ENCODE data around the gene TXNDC5.
"Not testable (repeated sequence)": the region's sequence is repeated elsewhere in the genome, so short reads cannot be mapped to it uniquely, and the experiment has no call there.

Gene TXNDC5

GRCh38 chr6:7899889-7900213 is 10.7 kb downstream of the TXNDC5 start:
- Histone ChIP-seq H3K4me1 (ENCODE audit: control insufficient read depth, insufficient read depth, low read length, poor library complexity, severe bottlenecking) (no peaks in the 10 kb centered on the region), H3K4me3 (ENCODE audit: insufficient read depth, low read depth, low read length, poor library complexity, severe bottlenecking) (no peak overlapping the region), H3K36me3 (ENCODE audit: control insufficient read depth, insufficient read depth, low read length) (peaks cover 56% of the 10 kb centered on the region), H3K27ac (ENCODE audit: insufficient read depth, low read length, poor library complexity, severe bottlenecking) (no peak overlapping the region), H3K27me3 (replicated peaks; ENCODE audit: control insufficient read depth, insufficient read depth, low read length, poor library complexity, severe bottlenecking) (no peaks in the 10 kb centered on the region), H3K9me3 (ENCODE audit: control insufficient read depth, low read length) (no peaks in the 10 kb centered on the region)
- no peak for DNase-seq

GRCh38 chr6:7899101-7899888 is 11.3 kb downstream of the TXNDC5 start:
- Histone ChIP-seq H3K4me1 (ENCODE audit: control insufficient read depth, insufficient read depth, low read length, poor library complexity, severe bottlenecking) (no peaks in the 10 kb centered on the region), H3K36me3 (ENCODE audit: control insufficient read depth, insufficient read depth, low read length) (peaks cover 54% of the 10 kb centered on the region), H3K27ac (ENCODE audit: insufficient read depth, low read length, poor library complexity, severe bottlenecking) (no peak overlapping the region), H3K27me3 (replicated peaks; ENCODE audit: control insufficient read depth, insufficient read depth, low read length, poor library complexity, severe bottlenecking) (no peaks in the 10 kb centered on the region), H3K4me3 (ENCODE audit: insufficient read depth, low read depth, low read length, poor library complexity, severe bottlenecking) (no peak overlapping the region), H3K9me3 (ENCODE audit: control insufficient read depth, low read length) (no peaks in the 10 kb centered on the region)
- DNase-seq, result no peak

- DNase-seq; H3K9me3 ChIP-seq (ENCODE audit: control insufficient read depth, low read length); H3K4me1 ChIP-seq (ENCODE audit: control insufficient read depth, insufficient read depth, low read length, poor library complexity, severe bottlenecking); H3K27me3 ChIP-seq (replicated peaks; ENCODE audit: control insufficient read depth, insufficient read depth, low read length, poor library complexity, severe bottlenecking); H3K4me3 ChIP-seq (ENCODE audit: insufficient read depth, low read depth, low read length, poor library complexity, severe bottlenecking); H3K27ac ChIP-seq (ENCODE audit: insufficient read depth, low read length, poor library complexity, severe bottlenecking): not testable (repeated sequence)
- H3K36me3 ChIP-seq (ENCODE audit: control insufficient read depth, insufficient read depth, low read length), result peaks cover 50% of the 10 kb centered on the region
Observed at GRCh38 chr6:7898193-7898586, 12.4 kb downstream of the TXNDC5 start.

- no peak for DNase-seq
- Histone ChIP-seq H3K4me3 (ENCODE audit: insufficient read depth, low read depth, low read length, poor library complexity, severe bottlenecking) (no peak overlapping the region), H3K4me1 (ENCODE audit: control insufficient read depth, insufficient read depth, low read length, poor library complexity, severe bottlenecking) (no peaks in the 10 kb centered on the region), H3K27me3 (replicated peaks; ENCODE audit: control insufficient read depth, insufficient read depth, low read length, poor library complexity, severe bottlenecking) (no peaks in the 10 kb centered on the region), H3K36me3 (ENCODE audit: control insufficient read depth, insufficient read depth, low read length) (peaks cover 49% of the 10 kb centered on the region), H3K27ac (ENCODE audit: insufficient read depth, low read length, poor library complexity, severe bottlenecking) (no peak overlapping the region), H3K9me3 (ENCODE audit: control insufficient read depth, low read length) (no peaks in the 10 kb centered on the region)
Observed at GRCh38 chr6:7897461-7898192, 13.0 kb downstream of the TXNDC5 start.

GRCh38 chr6:7896465-7896987 is 14.1 kb downstream of the TXNDC5 start:
- no peak overlapping the region for H3K27ac ChIP-seq (ENCODE audit: insufficient read depth, low read length, poor library complexity, severe bottlenecking)
- H3K36me3 ChIP-seq (ENCODE audit: control insufficient read depth, insufficient read depth, low read length), result peaks cover 38% of the 10 kb centered on the region
- H3K4me1 ChIP-seq (ENCODE audit: control insufficient read depth, insufficient read depth, low read length, poor library complexity, severe bottlenecking), result no peaks in the 10 kb centered on the region
- no peaks in the 10 kb centered on the region for H3K9me3 ChIP-seq (ENCODE audit: control insufficient read depth, low read length)
- no peak for DNase-seq
- no peaks in the 10 kb centered on the region for H3K27me3 ChIP-seq (replicated peaks; ENCODE audit: control insufficient read depth, insufficient read depth, low read length, poor library complexity, severe bottlenecking)
- H3K4me3 ChIP-seq (ENCODE audit: insufficient read depth, low read depth, low read length, poor library complexity, severe bottlenecking), result no peak overlapping the region

GRCh38 chr6:7895125-7895423 is 15.5 kb downstream of the TXNDC5 start:
- Histone ChIP-seq H3K9me3 (ENCODE audit: control insufficient read depth, low read length) (no peaks in the 10 kb centered on the region), H3K36me3 (ENCODE audit: control insufficient read depth, insufficient read depth, low read length) (peaks cover 35% of the 10 kb centered on the region), H3K4me1 (ENCODE audit: control insufficient read depth, insufficient read depth, low read length, poor library complexity, severe bottlenecking) (no peaks in the 10 kb centered on the region), H3K27ac (ENCODE audit: insufficient read depth, low read length, poor library complexity, severe bottlenecking) (no peak overlapping the region), H3K27me3 (replicated peaks; ENCODE audit: control insufficient read depth, insufficient read depth, low read length, poor library complexity, severe bottlenecking) (no peaks in the 10 kb centered on the region), H3K4me3 (ENCODE audit: insufficient read depth, low read depth, low read length, poor library complexity, severe bottlenecking) (no peak overlapping the region)
- no peak for DNase-seq

- no peak for DNase-seq
- no peak overlapping the region for H3K4me3 ChIP-seq (ENCODE audit: insufficient read depth, low read depth, low read length, poor library complexity, severe bottlenecking)
- H3K36me3 ChIP-seq (ENCODE audit: control insufficient read depth, insufficient read depth, low read length), result peaks cover 35% of the 10 kb centered on the region
- no peaks in the 10 kb centered on the region for H3K9me3 ChIP-seq (ENCODE audit: control insufficient read depth, low read length)
- H3K4me1 ChIP-seq (ENCODE audit: control insufficient read depth, insufficient read depth, low read length, poor library complexity, severe bottlenecking), result no peaks in the 10 kb centered on the region
- H3K27ac ChIP-seq (ENCODE audit: insufficient read depth, low read length, poor library complexity, severe bottlenecking), result no peak overlapping the region
- no peaks in the 10 kb centered on the region for H3K27me3 ChIP-seq (replicated peaks; ENCODE audit: control insufficient read depth, insufficient read depth, low read length, poor library complexity, severe bottlenecking)
Observed at GRCh38 chr6:7894262-7895124, 16.1 kb downstream of the TXNDC5 start.

GRCh38 chr6:7893342-7893741 is 17.2 kb downstream of the TXNDC5 start:
- H3K4me1 ChIP-seq (ENCODE audit: control insufficient read depth, insufficient read depth, low read length, poor library complexity, severe bottlenecking), result no peaks in the 10 kb centered on the region
- peaks cover 32% of the 10 kb centered on the region for H3K36me3 ChIP-seq (ENCODE audit: control insufficient read depth, insufficient read depth, low read length)
- no peak overlapping the region for H3K4me3 ChIP-seq (ENCODE audit: insufficient read depth, low read depth, low read length, poor library complexity, severe bottlenecking)
- no peaks in the 10 kb centered on the region for H3K9me3 ChIP-seq (ENCODE audit: control insufficient read depth, low read length)
- DNase-seq, result no peak
- H3K27ac ChIP-seq (ENCODE audit: insufficient read depth, low read length, poor library complexity, severe bottlenecking), result no peak overlapping the region
- no peaks in the 10 kb centered on the region for H3K27me3 ChIP-seq (replicated peaks; ENCODE audit: control insufficient read depth, insufficient read depth, low read length, poor library complexity, severe bottlenecking)

- peaks cover 33% of the 10 kb centered on the region for H3K36me3 ChIP-seq (ENCODE audit: control insufficient read depth, insufficient read depth, low read length)
- not testable (repeated sequence) for H3K9me3 ChIP-seq (ENCODE audit: control insufficient read depth, low read length); H3K27ac ChIP-seq (ENCODE audit: insufficient read depth, low read length, poor library complexity, severe bottlenecking); H3K4me1 ChIP-seq (ENCODE audit: control insufficient read depth, insufficient read depth, low read length, poor library complexity, severe bottlenecking); H3K4me3 ChIP-seq (ENCODE audit: insufficient read depth, low read depth, low read length, poor library complexity, severe bottlenecking); DNase-seq; H3K27me3 ChIP-seq (replicated peaks; ENCODE audit: control insufficient read depth, insufficient read depth, low read length, poor library complexity, severe bottlenecking)
Observed at GRCh38 chr6:7892367-7892766, 18.2 kb downstream of the TXNDC5 start.

Data from effector memory CD4-positive, alpha-beta T cell (primary cell).